NCI-H1436 (cell line): Measurements from ENCODE around the gene POTEF.
A peak's percentile ranks its signal among the peaks of the same experiment; 100 is the strongest.
"Not testable (repeated sequence)": the region's sequence is repeated elsewhere in the genome, so short reads cannot be mapped to it uniquely, and the experiment has no call there.

Experiments
- DNase-seq: peaks from one replicate; lab custom pipeline; 2025; lab: John Stamatoyannopoulos, UW

POTEF gene

DNA sequence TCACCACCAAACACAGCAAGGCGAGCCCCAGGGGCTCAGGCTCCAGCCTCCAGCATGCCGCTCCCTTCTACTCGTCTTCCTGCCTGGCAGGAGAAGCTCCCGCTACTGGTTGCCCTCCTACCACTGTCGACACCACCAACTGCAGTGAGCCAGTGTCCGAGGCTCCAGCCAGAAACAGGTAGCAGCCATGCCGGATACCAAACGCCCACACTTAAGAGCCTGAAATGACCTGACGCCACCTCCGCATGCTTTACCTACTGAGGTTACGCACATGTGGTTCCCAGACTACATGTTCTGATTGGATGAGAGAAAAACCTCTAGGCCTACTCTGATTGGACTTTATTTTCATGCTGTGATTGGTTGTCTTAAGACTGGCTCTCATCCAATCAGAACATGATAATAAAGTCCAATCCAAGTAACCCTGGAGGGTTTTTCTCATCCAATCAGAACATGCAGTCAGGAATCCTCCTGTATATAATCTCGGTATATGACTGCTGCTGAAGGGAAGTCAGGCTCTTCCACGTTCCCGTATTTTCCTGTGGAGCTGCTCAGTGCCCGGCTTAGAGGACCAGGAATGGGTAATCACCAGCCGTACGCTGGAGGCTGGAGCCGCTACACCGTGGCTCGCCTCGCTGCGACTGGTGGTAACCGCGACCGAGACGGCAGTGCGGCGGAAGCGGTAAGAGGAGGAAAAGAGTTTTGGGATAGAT lies at the start of gene POTEF:
Gene POTEF (minus strand): TSS at position 103 of the 710 bp plus-strand sequence. CDS start 8,707 bp downstream, outside the sequence.
- DNase-seq: not testable (repeated sequence)

DNA sequence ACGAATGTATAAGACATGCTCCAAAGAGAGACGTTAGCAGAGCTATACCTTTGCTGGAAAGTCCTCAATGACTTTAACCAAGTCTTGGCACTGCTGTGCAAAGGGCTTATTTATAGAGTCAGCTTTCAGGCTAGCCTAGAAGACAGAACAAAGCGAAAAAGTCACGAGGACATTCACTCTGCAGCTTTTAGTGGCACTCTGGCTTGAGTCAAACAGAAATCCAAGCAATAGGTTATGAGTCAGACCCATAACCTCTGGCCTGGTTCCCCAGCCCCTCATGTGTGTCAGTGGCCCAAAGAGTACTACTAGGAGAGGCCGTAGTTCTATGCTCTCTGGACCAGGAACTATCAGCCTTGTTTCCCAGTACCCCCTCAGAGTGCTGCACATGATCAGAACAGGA lies 45.8 kb upstream of the POTEF start:
- DNase-seq: not testable (repeated sequence)

DNA sequence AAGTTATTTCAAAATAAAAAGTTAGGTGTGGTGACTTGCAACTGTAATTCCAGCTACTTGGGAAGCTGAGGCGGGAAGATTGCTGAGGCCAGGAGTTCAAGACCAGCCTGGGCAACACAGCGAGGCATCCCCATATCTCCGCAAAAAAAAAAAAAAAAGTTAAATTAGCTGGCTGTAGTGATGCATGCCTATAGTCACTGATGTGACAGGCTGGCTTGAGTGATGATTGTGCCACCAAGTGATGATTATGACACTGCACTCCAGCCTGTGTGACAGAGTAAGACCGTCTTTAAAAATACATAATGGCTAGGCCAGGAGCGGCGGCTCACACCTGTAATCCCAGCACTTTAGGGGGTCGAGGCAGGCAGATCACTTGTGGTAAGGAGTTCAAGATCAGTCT lies 40.9 kb upstream of the POTEF start:
- DNase-seq: no peak

DNA sequence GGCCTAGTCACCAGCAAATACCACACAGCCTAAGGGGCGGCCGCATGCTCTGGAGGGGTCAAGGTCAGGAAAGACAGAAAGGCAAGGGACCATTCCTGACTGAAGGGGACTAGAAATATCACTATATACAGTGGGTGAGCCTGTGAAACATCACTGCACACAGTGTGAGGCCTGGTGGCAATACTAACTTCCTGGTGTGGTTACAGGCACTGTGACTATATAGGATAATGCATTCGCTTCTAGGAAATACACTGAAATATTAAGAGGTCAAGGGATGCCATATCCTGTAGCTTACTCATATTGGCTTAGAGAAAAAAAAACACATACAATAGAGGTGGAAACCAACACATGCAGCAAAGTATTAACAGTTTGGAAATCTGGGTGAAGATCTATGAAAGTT lies 40.1 kb upstream of the POTEF start:
- DNase-seq: not testable (repeated sequence)

DNA sequence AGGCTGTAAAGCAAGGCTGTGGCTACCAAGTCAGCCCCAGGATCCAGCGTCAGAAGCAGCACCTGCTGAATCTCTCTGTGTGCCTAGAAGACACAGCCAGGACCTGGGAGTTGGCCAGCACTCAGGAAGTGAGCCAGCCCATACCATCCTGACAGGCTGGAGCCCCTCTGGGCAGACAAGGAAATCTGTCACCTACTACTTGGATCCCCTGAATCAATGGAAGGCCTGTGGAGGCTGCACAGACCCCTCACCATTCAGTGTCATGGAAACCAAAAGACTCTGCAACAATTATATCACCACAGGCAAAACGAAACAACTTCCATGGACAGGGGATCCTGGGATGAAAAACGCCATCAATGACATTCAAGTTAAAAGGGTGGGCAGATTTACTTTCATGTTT lies 37.6 kb upstream of the POTEF start:
- not testable (repeated sequence) for DNase-seq

DNA sequence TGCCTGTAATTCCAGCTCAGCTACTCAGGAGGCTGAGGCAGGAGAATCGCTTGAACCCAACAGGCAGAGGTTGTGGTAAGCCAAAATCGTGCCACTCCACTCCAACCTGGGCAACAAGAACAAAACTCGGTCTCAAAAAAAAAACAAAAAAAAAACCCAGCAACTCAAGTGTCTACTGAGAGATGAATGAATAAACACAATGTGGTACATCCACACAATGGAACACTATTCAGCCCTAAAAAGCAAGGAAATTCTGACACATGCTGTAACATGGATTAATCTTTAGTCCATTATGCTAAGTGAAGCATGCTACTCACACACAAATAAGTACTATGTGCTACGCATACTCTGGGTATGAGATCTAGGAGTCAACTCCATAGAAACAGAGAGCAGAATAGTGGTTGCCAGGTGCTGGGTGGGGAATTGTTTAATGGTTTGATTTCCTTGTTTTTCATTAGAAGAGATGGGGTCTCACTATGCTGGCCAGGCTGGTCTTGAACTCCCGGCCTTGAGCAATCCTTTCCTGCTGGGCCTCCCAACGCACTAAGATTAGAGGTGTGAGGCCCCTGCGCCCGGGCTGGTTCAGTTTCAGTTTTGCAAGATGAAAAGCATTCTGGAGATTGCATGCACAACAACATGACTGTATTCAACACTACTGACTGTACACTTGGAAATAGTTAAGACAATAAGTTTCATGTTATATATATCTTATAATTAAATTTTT lies 36.4 kb upstream of the POTEF start:
- DNase-seq: no peak

DNA sequence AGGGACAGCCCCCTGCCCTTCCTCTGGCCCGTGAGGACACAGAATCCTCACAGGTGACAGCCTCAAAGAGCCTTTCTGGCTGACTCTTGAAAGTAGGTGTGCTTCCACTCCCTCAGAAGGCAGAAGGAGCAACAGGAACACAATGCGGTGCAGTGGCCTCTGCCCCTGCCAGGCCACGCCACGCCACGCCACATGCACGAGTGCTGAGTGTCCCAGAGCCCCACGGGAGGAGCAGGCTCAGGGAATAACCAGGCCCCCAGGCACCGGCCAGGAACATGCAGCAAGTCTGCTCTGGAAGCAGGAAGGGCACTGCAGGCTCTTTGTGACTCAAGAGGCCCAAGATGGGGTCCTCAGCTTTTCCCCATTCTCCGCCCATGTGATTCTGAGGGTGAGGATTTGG lies 33.9 kb upstream of the POTEF start:
- no peak for DNase-seq

DNA sequence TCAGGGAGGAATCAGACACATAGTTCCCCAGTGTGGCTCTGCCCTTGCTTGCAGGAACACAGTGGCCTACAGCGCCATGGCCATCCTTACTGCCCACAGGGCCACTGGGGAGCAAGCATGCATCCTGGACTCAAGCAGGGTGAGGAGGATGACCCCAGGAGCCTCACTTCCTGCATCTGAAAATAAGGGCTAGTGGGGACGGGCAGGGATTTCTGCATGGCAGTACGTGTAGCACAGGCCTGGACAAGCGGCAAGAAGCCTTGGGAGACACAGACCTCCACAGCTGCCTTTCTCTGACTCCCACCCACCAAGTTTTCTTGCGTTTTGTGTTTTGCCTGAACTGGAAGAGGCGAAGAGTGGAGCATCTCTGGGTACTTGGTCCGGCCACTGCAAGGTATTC lies 33.5 kb upstream of the POTEF start:
- not testable (repeated sequence) for DNase-seq

DNA sequence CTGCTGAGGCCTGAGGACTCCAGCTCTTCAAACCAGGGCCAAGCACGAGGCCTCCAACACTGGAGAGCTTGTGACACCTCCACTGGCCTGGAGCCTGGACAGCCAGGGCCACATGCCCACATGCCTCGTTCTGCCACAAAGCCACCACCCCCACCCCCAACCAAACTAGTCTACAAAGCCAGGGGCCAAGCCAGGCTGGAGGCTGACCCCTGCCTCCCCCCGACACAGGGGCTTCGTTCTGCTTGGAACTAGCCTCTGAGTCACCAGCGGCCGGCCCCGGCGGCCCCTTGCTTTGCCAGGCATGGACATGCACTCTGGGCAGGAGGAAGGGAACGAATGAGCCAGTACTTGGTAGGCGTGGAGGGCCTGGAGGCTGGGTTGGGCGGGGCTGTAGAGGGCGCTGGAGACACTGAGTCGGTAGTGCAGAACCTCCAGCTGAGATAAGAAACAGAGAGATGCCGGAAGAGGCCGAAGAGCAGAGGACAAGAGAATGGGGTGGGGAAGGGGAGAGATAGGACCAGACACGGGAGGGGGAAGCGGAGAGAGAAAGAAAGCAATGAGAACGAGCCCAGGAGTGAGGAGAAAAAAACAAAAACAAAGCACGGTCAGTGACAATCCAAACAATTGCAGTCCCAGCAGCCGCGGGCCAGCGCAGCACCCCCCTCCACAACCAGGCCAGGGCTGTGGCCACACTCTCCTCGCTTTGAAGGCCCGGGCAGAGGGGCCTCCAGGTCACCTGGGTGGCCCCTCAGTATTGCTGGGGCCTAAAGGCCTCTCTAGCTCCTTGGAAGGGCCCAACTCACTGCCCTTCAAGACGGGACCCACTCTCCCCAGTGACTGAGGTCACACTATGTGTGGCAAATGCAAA lies 32.0 kb upstream of the POTEF start:
- not testable (repeated sequence) for DNase-seq

DNA sequence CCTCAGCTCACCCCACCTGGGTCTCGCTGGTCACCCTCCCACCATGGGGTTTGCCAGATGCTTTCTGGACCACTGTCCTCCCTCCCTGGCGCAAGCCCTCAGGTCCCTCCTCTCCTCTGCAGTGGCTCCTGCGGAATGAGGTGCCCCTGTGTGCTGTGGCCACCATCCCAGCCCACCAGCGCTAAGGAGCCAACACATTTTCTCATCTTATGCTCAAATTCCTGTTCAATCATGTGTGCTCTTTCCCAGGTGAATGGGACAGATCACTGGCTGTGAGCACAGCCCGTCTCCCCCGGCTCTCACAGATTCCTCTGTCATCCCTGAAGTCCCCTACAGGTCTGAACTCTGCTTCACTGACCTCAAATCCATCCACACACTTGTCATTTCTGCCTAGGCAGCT lies 31.1 kb upstream of the POTEF start:
- DNase-seq: no peak

DNA sequence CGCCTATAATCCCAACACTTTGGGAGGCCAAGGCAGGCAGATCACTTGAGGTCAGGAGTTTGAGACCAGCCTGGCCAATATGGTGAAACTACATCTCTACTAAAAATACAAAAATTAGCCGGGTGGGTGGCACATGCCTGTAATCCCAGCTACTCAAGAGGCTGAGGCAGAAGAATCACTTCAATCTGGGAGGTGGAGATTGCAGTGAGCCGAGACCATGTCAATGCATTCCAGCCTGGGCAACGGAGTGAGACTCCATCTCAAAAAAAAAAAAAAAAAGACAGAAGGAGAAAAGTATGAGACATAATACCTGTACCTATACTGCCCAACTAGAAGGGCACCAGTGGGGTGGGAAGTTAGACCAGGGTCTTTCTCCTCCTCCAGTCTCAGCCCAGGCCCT lies 30.4 kb upstream of the POTEF start:
- not testable (repeated sequence) for DNase-seq

DNA sequence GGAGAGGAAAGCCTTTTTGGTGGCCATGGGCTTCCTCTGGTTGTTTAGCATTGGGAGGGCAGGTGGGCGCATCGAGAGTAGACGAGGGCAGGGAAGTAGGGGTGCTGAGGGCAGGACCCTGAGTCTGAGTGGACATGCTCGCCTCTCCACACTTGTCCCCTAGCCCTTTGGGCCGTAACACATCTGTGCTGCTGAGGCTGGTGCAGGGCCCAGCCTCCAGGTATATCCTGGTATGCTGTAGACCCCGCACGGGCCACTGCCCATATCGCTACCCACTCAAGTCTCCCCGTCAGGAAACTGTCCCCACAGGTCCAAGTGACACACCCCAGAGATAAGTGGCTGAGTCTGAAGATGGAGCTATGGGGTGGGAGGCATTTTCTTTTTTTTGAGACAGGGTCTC lies 29.6 kb upstream of the POTEF start:
- no peak for DNase-seq

DNA sequence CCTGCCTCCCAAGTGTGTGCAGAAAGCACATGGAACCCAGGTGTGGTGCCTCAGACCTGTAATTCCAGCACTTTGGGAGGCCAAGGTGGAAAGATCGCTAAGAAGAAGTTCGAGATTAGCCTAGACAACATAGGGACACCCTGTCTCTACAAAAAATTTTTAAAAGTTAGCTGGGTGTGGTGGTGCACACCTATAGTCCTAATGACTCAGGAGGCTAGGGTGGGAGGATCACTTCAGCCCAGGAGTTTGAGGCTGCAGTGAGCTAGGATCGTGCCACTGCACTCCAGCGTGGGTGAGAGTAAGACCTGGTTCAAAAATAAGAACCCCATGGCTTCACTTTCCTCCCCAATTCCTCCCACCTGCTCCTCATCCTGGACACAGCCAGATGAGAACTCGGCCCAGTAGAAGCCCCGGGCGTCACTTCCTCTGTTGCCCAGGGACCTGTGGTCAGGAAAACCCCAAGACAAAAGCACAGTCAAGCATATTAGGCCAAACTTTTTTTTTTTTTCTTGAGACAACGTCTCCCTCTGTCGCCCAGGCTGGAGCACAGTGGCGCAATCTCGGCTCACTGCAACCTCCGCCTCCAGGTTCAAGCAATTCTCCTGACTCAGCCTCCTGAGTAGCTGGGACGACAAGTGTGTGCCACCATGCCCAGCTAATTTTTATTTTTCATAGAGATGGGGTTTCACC lies 28.9 kb upstream of the POTEF start:
- DNase-seq: not testable (repeated sequence)

DNA sequence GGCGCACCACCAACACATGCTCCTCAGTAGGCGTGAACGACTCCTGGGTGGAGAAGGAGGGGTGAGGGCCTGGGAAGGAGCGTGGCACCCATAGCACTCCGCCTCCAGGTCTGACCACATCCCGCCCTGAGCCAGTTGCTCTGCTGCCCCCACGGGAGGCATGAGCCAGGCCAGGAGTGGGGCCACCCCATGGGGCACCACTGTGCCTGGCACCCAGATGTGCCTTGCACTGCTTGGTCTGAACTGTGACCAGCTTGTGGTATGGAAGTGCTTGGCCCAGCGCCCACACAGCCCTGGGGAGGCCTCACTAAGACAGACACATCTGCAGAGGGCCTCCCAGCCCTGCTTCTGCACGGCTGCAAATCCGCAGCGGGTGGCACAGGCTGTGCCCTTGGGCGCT lies 28.3 kb upstream of the POTEF start:
- not testable (repeated sequence) for DNase-seq

DNA sequence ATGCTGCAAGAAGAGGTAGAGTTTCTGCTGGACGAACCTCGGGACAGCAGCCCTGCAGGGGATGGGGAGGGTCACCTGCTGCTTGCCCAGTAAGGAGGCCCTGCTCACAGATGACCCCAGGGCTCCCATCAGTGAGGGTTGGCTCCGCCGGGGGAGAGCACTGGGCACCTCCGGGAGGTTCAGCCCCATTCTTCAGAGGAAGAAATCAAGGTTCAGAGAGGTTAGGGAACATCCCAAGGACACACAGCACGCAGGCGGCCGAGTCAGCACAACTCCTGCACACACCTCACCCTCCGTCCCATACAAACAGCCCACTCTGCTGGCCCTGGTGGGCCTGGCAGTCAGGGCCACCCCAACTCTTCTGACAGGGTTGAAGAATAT lies 27.6 kb upstream of the POTEF start:
- no peak for DNase-seq

DNA sequence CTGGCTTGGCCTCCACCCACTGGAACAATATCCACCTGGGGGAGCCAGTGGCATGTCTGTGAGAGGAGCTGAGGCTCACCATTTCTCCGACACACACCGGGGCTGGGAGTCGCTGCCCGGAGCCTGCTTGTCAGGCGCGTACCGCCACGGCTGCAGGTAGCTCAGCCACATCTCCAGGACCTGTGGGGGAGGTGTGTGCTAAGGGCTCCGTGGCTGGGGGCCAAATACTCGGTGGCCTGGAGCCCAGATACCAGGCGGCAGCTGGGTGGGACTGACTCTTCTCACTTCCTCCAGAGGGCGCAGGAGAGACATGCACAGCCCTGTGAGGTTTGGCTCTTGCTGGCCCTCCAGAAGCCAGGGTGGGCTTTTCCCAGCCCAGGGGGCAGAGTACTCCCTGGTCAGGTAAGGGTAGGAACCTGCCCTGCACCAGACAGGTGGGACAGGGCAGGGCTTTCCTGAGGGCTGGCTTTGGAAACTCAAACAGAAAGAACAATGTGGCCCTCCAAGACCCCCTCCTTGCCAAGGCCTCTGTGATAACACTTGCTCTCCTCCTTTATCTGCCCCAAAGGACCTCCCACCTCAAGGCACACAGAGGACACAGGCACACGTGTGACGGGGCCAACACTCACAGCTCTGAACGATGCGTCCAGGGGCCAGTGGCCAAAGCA lies 27.1 kb upstream of the POTEF start:
- DNase-seq: peak; percentile 27

DNA sequence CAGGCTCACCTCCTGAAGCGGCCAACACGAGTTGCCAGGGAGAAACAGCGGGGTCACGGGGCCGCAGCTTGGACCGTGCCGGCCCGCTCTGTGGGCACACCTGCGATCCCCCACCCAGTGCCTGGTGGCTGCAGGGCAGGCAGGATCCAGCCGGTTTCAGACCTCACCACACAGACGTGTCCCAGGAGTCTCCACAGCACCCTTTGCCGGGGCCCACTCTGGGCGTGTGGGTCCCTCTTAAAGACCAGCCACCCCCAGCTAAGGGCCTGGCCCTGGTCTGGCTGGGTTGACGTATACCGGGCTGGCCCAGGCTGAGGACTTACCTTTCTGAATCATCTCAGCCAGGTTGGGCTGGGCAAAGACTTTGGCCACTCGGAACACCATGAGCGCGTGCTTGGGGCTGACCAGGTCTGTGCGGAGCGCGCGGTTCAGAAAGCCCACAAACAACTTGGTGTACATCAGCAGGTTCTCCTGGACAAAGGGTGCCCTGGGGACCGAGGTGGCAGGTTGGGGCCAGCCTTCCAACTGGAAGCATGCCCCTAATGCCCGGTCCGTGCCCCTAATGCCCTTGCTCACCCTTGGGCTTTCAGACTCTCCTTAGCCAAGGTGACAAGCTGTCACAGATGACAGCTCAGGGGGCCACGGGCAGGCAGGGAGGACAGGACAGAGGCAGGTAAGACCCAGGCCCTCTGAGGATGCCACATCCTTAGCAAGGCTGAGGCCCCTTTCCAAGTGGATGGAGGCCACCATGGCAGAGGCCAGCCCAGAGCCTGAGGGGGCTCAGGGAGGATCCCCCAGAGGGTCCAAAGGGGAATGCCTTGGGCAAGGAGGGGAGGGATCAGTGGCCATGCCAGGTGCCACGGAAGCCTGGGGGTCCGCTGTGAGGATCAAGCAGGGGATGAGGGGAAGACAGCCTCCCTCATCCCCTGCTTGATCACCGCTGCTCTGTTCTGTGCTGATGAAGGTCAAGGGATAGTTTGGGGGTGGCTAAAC lies 26.0 kb upstream of the POTEF start:
- no peak for DNase-seq

DNA sequence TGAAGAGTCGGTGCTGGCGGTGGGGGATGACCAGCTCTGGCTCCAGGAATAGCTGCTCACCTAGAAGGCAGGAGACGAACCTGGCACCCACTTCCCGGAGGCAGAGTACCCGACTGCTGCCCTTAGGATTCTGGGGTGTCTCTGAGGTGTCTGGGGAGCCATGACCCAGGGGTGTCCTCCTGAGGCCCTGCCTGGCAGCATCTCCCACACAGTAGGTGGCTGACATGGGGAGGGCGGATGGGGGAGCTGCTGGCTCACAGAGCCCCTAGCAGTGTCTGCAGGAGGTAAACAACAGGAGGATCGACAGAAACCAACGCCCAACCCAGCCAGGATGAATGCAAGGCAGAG lies 25.4 kb upstream of the POTEF start:
- not testable (repeated sequence) for DNase-seq

DNA sequence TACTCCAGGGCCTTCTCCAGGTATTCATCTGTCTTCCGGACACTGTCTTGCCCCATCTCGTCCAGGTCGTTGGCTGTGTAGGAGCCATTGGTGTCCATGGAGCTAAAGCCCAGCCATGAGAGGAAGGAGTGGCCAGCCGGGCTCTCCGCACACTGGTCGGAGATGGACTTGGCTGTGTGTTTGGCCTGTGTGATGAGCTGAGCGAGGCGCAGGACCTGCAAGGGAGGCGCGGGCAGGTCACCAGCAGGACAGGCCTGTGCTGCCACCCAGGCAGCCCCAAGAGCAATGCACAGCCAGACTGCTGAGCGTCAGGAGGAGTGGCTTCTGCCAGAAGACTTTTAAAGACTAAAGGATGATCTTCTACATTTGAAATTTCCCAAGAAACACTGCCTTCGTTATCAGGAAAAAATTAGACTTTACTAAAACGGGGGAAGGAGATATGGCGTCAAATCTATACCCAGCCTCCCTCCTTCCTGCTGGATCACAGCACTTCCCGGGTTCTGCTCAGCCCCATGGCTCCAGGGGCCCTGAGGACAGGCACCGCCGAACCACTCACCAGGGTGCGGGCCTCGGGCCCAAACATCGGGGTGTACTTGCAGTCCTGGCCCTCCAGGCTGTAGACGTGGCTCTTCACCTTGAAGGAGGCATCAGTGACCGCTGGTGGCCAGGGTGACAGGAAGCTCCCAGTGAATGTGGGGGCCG lies 24.9 kb upstream of the POTEF start:
- not testable (repeated sequence) for DNase-seq
